WTC11 (cell line): ENCODE measurements around the gene ZNF646. TPM values are rescaled to one million over a fixed set of nuclear protein-coding genes. Genes with fewer than 3 reads are reported as not detected.

Source experiments
- ATF1 ChIP-seq: sonication (generic); formaldehyde crosslinking; IDR thresholded peaks from 2 replicates; pipeline ENCODE4 v1.8.1; 2023; ENCODE audit warnings: mild to moderate bottlenecking, moderate library complexity, missing genetic modification reagents
- CDX4 ChIP-seq: fragments of 250-450 bp; sonication (Bioruptor Pico); IDR thresholded peaks from 2 replicates; pipeline ENCODE4 v1.9.0; 2021; ENCODE audit warnings: moderate library complexity, mild to moderate bottlenecking, inconsistent platforms, borderline replicate concordance
- CREB1 ChIP-seq: sonication (generic); formaldehyde crosslinking; IDR thresholded peaks from 2 replicates; pipeline ENCODE4 v1.8.0; 2023; ENCODE audit warnings: mild to moderate bottlenecking, missing genetic modification reagents
- E2F5 ChIP-seq: sonication (generic); formaldehyde crosslinking; IDR thresholded peaks from 2 replicates; pipeline ENCODE4 v1.8.1; 2022; ENCODE audit warnings: mild to moderate bottlenecking, moderate library complexity, missing genetic modification reagents
- EMX1 ChIP-seq: fragments of 250-450 bp; sonication (Bioruptor Pico); IDR thresholded peaks from 2 replicates; pipeline ENCODE4 v1.8.0; 2021; ENCODE audit warnings: mild to moderate bottlenecking
- FOXP4 ChIP-seq: sonication (generic); formaldehyde crosslinking; IDR thresholded peaks from 2 replicates; pipeline ENCODE4 v1.8.0; 2022; ENCODE audit warnings: mild to moderate bottlenecking, missing genetic modification reagents
- GTF2I ChIP-seq: fragments of 250-450 bp; sonication (Bioruptor Pico); conservative IDR thresholded peaks from 2 replicates; pipeline ENCODE4 v1.4.0; 2021; ENCODE audit warnings: mild to moderate bottlenecking
- HMGXB4 ChIP-seq: sonication (generic); formaldehyde crosslinking; IDR thresholded peaks from 2 replicates; pipeline ENCODE4 v1.8.1; 2023; ENCODE audit warnings: mild to moderate bottlenecking, moderate library complexity, missing genetic modification reagents
- IRF2 ChIP-seq: sonication (generic); formaldehyde crosslinking; IDR thresholded peaks from 2 replicates; pipeline ENCODE4 v1.8.0; 2022; ENCODE audit warnings: low read depth, missing genetic modification reagents, borderline replicate concordance
- MXD4 ChIP-seq: fragments of 250-450 bp; sonication (Bioruptor Pico); IDR thresholded peaks from 2 replicates; pipeline ENCODE4 v1.8.0; 2021; ENCODE audit warnings: mild to moderate bottlenecking, moderate library complexity, borderline replicate concordance
- NR1H2 ChIP-seq: sonication (generic); formaldehyde crosslinking; IDR thresholded peaks from 2 replicates; pipeline ENCODE4 v1.9.0; 2021; ENCODE audit warnings: mild to moderate bottlenecking, moderate library complexity, missing genetic modification reagents
- PRDM15 ChIP-seq: sonication (generic); formaldehyde crosslinking; IDR thresholded peaks from 2 replicates; pipeline ENCODE4 v1.8.0; 2022; ENCODE audit warnings: missing genetic modification reagents
- SMAD4 ChIP-seq: sonication (generic); formaldehyde crosslinking; IDR thresholded peaks from 2 replicates; pipeline ENCODE4 v1.8.0; 2022; ENCODE audit warnings: mild to moderate bottlenecking, missing genetic modification reagents
- TEAD1 ChIP-seq: sonication (generic); formaldehyde crosslinking; IDR thresholded peaks from 2 replicates; pipeline ENCODE4 v1.8.0; 2022; ENCODE audit warnings: mild to moderate bottlenecking, missing genetic modification reagents
- ZBTB43 ChIP-seq: sonication (generic); formaldehyde crosslinking; IDR thresholded peaks from 2 replicates; pipeline ENCODE4 v1.8.1; 2023; ENCODE audit warnings: mild to moderate bottlenecking, missing genetic modification reagents
- ZNF281 ChIP-seq: sonication (generic); formaldehyde crosslinking; IDR thresholded peaks from 2 replicates; pipeline ENCODE4 v1.8.0; 2023; ENCODE audit warnings: mild to moderate bottlenecking, missing genetic modification reagents
- ZNF396 ChIP-seq: fragments of 250-450 bp; sonication (Bioruptor Pico); IDR thresholded peaks from 2 replicates; pipeline ENCODE4 v1.8.0; 2021; ENCODE audit warnings: mild to moderate bottlenecking, moderate library complexity, borderline replicate concordance
- ZNF425 ChIP-seq: fragments of 250-450 bp; sonication (Bioruptor Pico); conservative IDR thresholded peaks from 2 replicates; pipeline ENCODE4 v1.9.0; 2021; ENCODE audit warnings: mild to moderate bottlenecking
- total RNA-seq: library from RNA; stranded (reverse); gene quantifications from 3 replicates; pipeline ENCODE4 v1.2.3, GENCODE V29; 2021

ZNF646 gene
- total RNA-seq, 1 experiment from 2014 or later: 29.3 TPM

- TF ChIP-seq ZNF425 (CRISPR knock-in tag): no peak
- no peak for TF ChIP-seq EMX1 (CRISPR knock-in tag)
- peak; percentile 66; the same call in 1 of the 2 replicates for TF ChIP-seq FOXP4 (CRISPR knock-in tag)
- TF ChIP-seq NR1H2 (CRISPR knock-in tag): no peak
- TF ChIP-seq ATF1: no peak; the same call in 1 of the 2 replicates
- TF ChIP-seq CDX4: no peak
- no peak for TF ChIP-seq PRDM15
- no peak for TF ChIP-seq CREB1 (CRISPR knock-in tag)
- TF ChIP-seq IRF2: no peak
- TF ChIP-seq GTF2I (CRISPR knock-in tag): no peak
- peak; percentile 45; the same call in 1 of the 2 replicates for TF ChIP-seq SMAD4 (CRISPR knock-in tag)
- TF ChIP-seq ZNF396 (CRISPR knock-in tag): no peak
- TF ChIP-seq E2F5 (CRISPR knock-in tag): peak; percentile 69
- TF ChIP-seq HMGXB4: 0 out of 2 replicates have a peak, but pooled peaks have one; percentile 23
- TF ChIP-seq ZBTB43 (CRISPR knock-in tag): peak; percentile 38; the same call in 1 of the 2 replicates
- no peak for TF ChIP-seq ZNF281 (CRISPR knock-in tag)
- peak; percentile 51; the same call in 1 of the 2 replicates for TF ChIP-seq TEAD1
- no peak for TF ChIP-seq MXD4 (CRISPR knock-in tag)
These were observed 43.4 kb downstream of the ZNF646 start, which contains the start of gene KAT8 (continued) for GRCh38 chr16:31117384-31118222.
